Ovary (tissue), 3 donors: Measurements from ENCODE around the gene RBM48.

ENCODE experiments used
- POLR2A ChIP-seq: fragments of 450-650 bp; IDR thresholded peaks from one replicate; pipeline ENCODE4 v1.6.1; 2017; ENCODE audit warnings: antibody characterized with exemption, mild to moderate bottlenecking, moderate library complexity
- TF ChIP-seq, protein P1 (sequence below), 3 donors: fragments of 450-650 bp in 2 of 3; fragments of 200-600 bp in 1 of 3; IDR thresholded peaks; one replicate each; pipeline versions ENCODE4 v1.5.1 to v1.8.0; 2016 to 2022; ENCODE audit warnings: antibody characterized with exemption in 3 of 3, mild to moderate bottlenecking in 1 of 3
- donor health status: DM: no; HTN: no; CAD: no.

DNA sequence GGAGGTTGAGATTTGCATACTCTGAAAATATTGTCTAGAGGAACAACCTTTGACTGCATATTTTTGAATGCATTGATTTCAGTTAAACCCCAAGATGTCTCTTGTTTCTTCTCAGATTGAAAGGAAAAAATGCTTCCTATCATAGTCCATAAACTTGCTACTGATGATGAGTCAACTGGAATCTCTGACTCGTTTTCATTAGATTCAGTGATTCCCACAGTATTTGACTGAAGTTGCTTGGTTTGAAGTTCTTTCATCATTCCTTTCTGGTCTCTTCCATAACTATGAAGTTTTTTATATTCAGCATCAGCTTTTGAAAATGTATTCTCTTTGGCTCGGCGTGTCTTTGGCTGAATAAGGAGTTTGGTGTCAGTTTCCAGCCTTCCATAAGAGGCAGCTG, 11.0 kb upstream of the RBM48 start:
- TF ChIP-seq, protein P1, sequence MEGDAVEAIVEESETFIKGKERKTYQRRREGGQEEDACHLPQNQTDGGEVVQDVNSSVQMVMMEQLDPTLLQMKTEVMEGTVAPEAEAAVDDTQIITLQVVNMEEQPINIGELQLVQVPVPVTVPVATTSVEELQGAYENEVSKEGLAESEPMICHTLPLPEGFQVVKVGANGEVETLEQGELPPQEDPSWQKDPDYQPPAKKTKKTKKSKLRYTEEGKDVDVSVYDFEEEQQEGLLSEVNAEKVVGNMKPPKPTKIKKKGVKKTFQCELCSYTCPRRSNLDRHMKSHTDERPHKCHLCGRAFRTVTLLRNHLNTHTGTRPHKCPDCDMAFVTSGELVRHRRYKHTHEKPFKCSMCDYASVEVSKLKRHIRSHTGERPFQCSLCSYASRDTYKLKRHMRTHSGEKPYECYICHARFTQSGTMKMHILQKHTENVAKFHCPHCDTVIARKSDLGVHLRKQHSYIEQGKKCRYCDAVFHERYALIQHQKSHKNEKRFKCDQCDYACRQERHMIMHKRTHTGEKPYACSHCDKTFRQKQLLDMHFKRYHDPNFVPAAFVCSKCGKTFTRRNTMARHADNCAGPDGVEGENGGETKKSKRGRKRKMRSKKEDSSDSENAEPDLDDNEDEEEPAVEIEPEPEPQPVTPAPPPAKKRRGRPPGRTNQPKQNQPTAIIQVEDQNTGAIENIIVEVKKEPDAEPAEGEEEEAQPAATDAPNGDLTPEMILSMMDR (IDR thresholded peaks at IDR 0.05): no peak
- TF ChIP-seq POLR2A: no peak
